ENCODE data around the gene KCNH1. TPM values are rescaled to one million over a fixed set of nuclear protein-coding genes. Genes with fewer than 3 reads are reported as not detected.
A peak's percentile ranks its signal among the peaks of the same experiment; 100 is the strongest.

Gene KCNH1
- polyA plus RNA-seq, 2 of the 4 experiments (the other 2 are of a cell fraction): 5.1 to 7.9 TPM

- DNase-seq (ENCODE audit: low read depth in 1 of 2, low spot score in 1 of 2): no peak
- 68% methylated on average over 3 of the region's 3 CpGs for WGBS (ENCODE audit: missing lambda C conversion rate)
- no peak overlapping the region; the same call in 2 of the 3 replicates for H3K4me2 ChIP-seq
- FAIRE-seq: no peak
- ATAC-seq: no peak
- POLR2A ChIA-PET: no interaction called here
- H3K4me1 ChIP-seq: peaks cover 11% of the 10 kb centered on the region; the same call in 1 of the 3 replicates
- no peak for TF ChIP-seq MAFK (IDR thresholded peaks at IDR 0.05; ENCODE audit: partially characterized antibody)
- no peak for TF ChIP-seq EHF (CRISPR knock-in tag; IDR thresholded peaks at IDR 0.05)
- TF ChIP-seq POLR2AphosphoS2 (conservative IDR thresholded peaks at IDR 0.05; ENCODE audit: low read length): no peak
- TF ChIP-seq RAD21 (conservative IDR thresholded peaks at IDR 0.05 in 1 of 2, IDR thresholded peaks at IDR 0.05 in 1 of 2): no peak
- TF ChIP-seq SMC3 (IDR thresholded peaks at IDR 0.05): no peak
- TF ChIP-seq, protein P1, sequence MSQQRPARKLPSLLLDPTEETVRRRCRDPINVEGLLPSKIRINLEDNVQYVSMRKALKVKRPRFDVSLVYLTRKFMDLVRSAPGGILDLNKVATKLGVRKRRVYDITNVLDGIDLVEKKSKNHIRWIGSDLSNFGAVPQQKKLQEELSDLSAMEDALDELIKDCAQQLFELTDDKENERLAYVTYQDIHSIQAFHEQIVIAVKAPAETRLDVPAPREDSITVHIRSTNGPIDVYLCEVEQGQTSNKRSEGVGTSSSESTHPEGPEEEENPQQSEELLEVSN (IDR thresholded peaks at IDR 0.05; ENCODE audit: borderline replicate concordance, low read depth): no peak
- TF ChIP-seq KDM5A (IDR thresholded peaks at IDR 0.05): no peak
- TF ChIP-seq, protein P2, sequence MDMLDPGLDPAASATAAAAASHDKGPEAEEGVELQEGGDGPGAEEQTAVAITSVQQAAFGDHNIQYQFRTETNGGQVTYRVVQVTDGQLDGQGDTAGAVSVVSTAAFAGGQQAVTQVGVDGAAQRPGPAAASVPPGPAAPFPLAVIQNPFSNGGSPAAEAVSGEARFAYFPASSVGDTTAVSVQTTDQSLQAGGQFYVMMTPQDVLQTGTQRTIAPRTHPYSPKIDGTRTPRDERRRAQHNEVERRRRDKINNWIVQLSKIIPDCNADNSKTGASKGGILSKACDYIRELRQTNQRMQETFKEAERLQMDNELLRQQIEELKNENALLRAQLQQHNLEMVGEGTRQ (IDR thresholded peaks at IDR 0.05): no peak
- TF ChIP-seq NPAS2 (CRISPR knock-in tag; IDR thresholded peaks at IDR 0.05; ENCODE audit: borderline replicate concordance): no peak
- CTCF ChIA-PET: no interaction called here
- no peak overlapping the region for H3K27ac ChIP-seq
- no peak overlapping the region for H3K4me3 ChIP-seq
- H3K9me3 ChIP-seq: no peaks in the 10 kb centered on the region
Observed at GRCh38 chr1:210938416-210938925, 195.5 kb downstream of the KCNH1 start.

GRCh38 chr1:210937846-210938245 lies 196.1 kb downstream of the KCNH1 start:
- FAIRE-seq (no peak), ATAC-seq (peak in 1 of 2 experiments; percentile 39; a peak in 2 of 6 replicates), DNase-seq (ENCODE audit: low read depth in 1 of 2, low spot score in 1 of 2) (no peak)
- TF ChIP-seq KDM5A (IDR thresholded peaks at IDR 0.05) (no peak), MAFK (IDR thresholded peaks at IDR 0.05; ENCODE audit: partially characterized antibody) (no peak), REST (IDR thresholded peaks at IDR 0.05) (no peak), RCOR1 (IDR thresholded peaks at IDR 0.05; ENCODE audit: low read depth, low read length) (no peak), SREBF2 (IDR thresholded peaks at IDR 0.05) (no peak), BCL3 (IDR thresholded peaks at IDR 0.05) (no peak), CBX2 (IDR thresholded peaks at IDR 0.05; ENCODE audit: borderline replicate concordance, low read depth) (no peak), MYC (IDR thresholded peaks at IDR 0.05; ENCODE audit: borderline replicate concordance, low read length) (no peak), CEBPB (IDR thresholded peaks at IDR 0.05) (no peak)
- TF ChIP-seq, protein P2 (IDR thresholded peaks at IDR 0.05): no peak
- ChIA-PET POLR2A (no interaction called here), CTCF (no interaction called here)
- Histone ChIP-seq H3K4me2 (no peak overlapping the region; the same call in 2 of the 3 replicates), H3K4me3 (no peak overlapping the region), H3K27ac (no peak overlapping the region), H3K4me1 (peaks cover 11% of the 10 kb centered on the region; the same call in 1 of the 3 replicates), H3K9me3 (no peaks in the 10 kb centered on the region)

All from A549 (cell line).